ENCODE results near the gene GIGYF1. TPM values are rescaled to one million over a fixed set of nuclear protein-coding genes. Genes with fewer than 3 reads are reported as not detected.

GIGYF1 gene
- total and polyA plus RNA-seq, 2 of the 4 experiments (the other 2 are of a cell fraction) = 3.0 to 10.7 TPM

- TF ChIP-seq MXI1 (IDR thresholded peaks at IDR 0.05; ENCODE audit: borderline replicate concordance, low read depth, low read length) = peak; percentile 47; the same call in 1 of the 2 replicates
- TF ChIP-seq, protein P1, sequence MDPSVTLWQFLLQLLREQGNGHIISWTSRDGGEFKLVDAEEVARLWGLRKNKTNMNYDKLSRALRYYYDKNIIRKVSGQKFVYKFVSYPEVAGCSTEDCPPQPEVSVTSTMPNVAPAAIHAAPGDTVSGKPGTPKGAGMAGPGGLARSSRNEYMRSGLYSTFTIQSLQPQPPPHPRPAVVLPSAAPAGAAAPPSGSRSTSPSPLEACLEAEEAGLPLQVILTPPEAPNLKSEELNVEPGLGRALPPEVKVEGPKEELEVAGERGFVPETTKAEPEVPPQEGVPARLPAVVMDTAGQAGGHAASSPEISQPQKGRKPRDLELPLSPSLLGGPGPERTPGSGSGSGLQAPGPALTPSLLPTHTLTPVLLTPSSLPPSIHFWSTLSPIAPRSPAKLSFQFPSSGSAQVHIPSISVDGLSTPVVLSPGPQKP (IDR thresholded peaks at IDR 0.05; ENCODE audit: borderline replicate concordance, low read depth, low read length) = no peak
Measured at GRCh38 chr7:100705753-100706671, 12.0 kb upstream of the GIGYF1 start, which contains the start of gene POP7 (continued).

Measured in IMR-90 (cell line).